A673 (cell line): ENCODE measurements around the gene GRIK1.

ENCODE experiments used
- CTCF ChIP-seq: fragments of 300-800, 200-600 bp; sonication (generic); conservative IDR thresholded peaks from 2 replicates; pipeline ENCODE4 v1.5.1; 2017; ENCODE audit warnings: low read depth, mild to moderate bottlenecking, antibody characterized with exemption, low read length, moderate library complexity, mixed read lengths
- EZH2 ChIP-seq: fragments of 200-600 bp; sonication (generic); IDR thresholded peaks from 2 replicates; pipeline ENCODE4 v1.6.1; 2017; ENCODE audit warnings: borderline replicate concordance, low read depth, mild to moderate bottlenecking, mixed read lengths, antibody characterized with exemption, low read length; ENCODE audit not compliant: poor library complexity, severe bottlenecking

- TF ChIP-seq CTCF = no peak
- TF ChIP-seq EZH2 = no peak
Observed at GRCh38 chr21:29939104-29939923, 482 bp downstream of the GRIK1 start.
